ENCODE results near the gene GPR180.

DNA sequence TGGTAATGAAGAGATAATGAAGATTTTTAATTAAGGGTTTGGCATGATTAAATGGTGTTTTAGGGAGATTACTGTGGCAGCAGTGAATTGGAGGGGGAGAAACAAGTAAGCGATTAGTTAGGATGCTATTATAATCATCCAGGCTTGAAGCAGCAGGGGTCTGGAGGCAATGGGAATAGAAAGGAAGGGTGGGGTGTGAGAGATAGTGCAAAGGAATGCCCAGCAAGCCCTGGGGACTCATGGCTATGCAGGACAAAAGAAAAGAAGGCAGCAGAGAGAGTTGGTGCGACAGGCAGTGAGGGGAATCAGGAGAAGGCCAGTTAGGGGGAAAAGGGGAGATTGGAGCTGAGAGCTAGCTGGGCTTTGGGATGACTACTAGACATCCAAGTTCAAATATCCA, 76.1 kb downstream of the GPR180 start:
- TF ChIP-seq, protein P1, sequence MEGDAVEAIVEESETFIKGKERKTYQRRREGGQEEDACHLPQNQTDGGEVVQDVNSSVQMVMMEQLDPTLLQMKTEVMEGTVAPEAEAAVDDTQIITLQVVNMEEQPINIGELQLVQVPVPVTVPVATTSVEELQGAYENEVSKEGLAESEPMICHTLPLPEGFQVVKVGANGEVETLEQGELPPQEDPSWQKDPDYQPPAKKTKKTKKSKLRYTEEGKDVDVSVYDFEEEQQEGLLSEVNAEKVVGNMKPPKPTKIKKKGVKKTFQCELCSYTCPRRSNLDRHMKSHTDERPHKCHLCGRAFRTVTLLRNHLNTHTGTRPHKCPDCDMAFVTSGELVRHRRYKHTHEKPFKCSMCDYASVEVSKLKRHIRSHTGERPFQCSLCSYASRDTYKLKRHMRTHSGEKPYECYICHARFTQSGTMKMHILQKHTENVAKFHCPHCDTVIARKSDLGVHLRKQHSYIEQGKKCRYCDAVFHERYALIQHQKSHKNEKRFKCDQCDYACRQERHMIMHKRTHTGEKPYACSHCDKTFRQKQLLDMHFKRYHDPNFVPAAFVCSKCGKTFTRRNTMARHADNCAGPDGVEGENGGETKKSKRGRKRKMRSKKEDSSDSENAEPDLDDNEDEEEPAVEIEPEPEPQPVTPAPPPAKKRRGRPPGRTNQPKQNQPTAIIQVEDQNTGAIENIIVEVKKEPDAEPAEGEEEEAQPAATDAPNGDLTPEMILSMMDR (conservative IDR thresholded peaks at IDR 0.05; ENCODE audit: low read depth in 2 of 2) = no peak
- TF ChIP-seq, protein P2, sequence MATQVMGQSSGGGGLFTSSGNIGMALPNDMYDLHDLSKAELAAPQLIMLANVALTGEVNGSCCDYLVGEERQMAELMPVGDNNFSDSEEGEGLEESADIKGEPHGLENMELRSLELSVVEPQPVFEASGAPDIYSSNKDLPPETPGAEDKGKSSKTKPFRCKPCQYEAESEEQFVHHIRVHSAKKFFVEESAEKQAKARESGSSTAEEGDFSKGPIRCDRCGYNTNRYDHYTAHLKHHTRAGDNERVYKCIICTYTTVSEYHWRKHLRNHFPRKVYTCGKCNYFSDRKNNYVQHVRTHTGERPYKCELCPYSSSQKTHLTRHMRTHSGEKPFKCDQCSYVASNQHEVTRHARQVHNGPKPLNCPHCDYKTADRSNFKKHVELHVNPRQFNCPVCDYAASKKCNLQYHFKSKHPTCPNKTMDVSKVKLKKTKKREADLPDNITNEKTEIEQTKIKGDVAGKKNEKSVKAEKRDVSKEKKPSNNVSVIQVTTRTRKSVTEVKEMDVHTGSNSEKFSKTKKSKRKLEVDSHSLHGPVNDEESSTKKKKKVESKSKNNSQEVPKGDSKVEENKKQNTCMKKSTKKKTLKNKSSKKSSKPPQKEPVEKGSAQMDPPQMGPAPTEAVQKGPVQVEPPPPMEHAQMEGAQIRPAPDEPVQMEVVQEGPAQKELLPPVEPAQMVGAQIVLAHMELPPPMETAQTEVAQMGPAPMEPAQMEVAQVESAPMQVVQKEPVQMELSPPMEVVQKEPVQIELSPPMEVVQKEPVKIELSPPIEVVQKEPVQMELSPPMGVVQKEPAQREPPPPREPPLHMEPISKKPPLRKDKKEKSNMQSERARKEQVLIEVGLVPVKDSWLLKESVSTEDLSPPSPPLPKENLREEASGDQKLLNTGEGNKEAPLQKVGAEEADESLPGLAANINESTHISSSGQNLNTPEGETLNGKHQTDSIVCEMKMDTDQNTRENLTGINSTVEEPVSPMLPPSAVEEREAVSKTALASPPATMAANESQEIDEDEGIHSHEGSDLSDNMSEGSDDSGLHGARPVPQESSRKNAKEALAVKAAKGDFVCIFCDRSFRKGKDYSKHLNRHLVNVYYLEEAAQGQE (IDR thresholded peaks at IDR 0.05; ENCODE audit: unreplicated experiment) = no peak
- TF ChIP-seq CREB1 (CRISPR knock-in tag; IDR thresholded peaks at IDR 0.05; ENCODE audit: low read depth) (no peak), POLR2AphosphoS5 (IDR thresholded peaks at IDR 0.05; ENCODE audit: low read depth) (no peak)
